ENCODE measurements around the gene MTAP. TPM values are rescaled to one million over a fixed set of nuclear protein-coding genes. Genes with fewer than 3 reads are reported as not detected.

Gene MTAP
- total RNA-seq, 1 experiment from 2014 or later = 84.3 TPM

DNA sequence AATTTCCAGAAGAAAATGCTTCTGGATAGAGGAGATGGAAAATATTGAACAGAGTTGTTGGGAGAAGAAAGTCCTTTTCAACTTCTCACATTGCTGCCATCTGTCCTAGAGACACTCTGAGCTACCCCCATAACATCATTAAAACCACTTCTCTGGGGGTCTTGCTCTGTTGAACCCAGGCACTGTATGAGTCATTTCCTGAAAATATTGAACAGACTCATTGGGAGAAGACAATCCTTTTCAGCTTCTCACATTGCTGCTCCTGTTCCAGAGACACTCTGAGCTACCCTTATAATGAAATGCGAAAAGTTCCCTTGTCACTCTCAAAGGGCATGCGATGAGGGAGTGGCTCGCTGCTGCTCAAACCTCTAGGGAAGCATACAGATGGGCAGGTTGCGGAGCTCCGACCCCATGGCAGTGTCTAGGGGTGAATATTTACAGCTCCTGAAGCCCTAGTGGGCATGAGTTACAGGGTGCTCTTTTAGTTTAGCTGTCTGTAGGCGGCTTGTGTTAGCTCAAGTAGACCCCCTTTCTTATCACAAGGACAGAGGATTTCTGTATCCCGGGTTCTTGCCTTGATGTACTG lies 101.0 kb downstream of the MTAP start (continued):
- no peak for TF ChIP-seq ZNF416 (CRISPR knock-in tag; IDR thresholded peaks at IDR 0.05)
- TF ChIP-seq SP1 (CRISPR knock-in tag; conservative IDR thresholded peaks at IDR 0.05) = no peak
- TF ChIP-seq, protein P1, sequence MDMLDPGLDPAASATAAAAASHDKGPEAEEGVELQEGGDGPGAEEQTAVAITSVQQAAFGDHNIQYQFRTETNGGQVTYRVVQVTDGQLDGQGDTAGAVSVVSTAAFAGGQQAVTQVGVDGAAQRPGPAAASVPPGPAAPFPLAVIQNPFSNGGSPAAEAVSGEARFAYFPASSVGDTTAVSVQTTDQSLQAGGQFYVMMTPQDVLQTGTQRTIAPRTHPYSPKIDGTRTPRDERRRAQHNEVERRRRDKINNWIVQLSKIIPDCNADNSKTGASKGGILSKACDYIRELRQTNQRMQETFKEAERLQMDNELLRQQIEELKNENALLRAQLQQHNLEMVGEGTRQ (CRISPR knock-in tag; IDR thresholded peaks at IDR 0.05) = no peak

DNA sequence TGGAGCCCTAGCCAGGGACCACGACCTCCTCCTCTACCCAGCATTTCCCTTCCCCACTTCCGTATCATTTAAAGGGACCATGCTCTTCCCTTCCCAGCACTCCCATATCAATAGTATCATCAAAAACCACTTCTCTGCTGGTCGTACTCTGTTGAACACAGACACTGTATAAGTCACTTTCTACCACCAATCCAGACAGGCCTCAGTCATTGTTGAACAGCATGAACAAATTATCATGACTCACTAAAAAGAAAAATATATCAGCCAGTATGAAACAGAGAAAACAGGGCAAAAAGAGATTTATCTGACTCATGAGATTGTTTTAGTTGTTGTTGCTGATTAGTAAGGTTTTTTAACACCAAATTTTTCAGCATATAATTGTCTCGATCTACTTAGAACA lies 101.9 kb downstream of the MTAP start:
- H3K27me3 Mint-ChIP-seq (ENCODE audit: low read depth) = no peaks in the 10 kb centered on the region; the same call in 1 of the 2 replicates
- DNase-seq (ENCODE audit: low spot score) = no peak
- TF ChIP-seq, protein P2, sequence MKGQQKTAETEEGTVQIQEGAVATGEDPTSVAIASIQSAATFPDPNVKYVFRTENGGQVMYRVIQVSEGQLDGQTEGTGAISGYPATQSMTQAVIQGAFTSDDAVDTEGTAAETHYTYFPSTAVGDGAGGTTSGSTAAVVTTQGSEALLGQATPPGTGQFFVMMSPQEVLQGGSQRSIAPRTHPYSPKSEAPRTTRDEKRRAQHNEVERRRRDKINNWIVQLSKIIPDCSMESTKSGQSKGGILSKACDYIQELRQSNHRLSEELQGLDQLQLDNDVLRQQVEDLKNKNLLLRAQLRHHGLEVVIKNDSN (CRISPR knock-in tag; IDR thresholded peaks at IDR 0.05) = no peak
- TF ChIP-seq, protein P3, sequence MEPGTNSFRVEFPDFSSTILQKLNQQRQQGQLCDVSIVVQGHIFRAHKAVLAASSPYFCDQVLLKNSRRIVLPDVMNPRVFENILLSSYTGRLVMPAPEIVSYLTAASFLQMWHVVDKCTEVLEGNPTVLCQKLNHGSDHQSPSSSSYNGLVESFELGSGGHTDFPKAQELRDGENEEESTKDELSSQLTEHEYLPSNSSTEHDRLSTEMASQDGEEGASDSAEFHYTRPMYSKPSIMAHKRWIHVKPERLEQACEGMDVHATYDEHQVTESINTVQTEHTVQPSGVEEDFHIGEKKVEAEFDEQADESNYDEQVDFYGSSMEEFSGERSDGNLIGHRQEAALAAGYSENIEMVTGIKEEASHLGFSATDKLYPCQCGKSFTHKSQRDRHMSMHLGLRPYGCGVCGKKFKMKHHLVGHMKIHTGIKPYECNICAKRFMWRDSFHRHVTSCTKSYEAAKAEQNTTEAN (CRISPR knock-in tag; IDR thresholded peaks at IDR 0.05) = no peak
- TF ChIP-seq GTF2I (CRISPR knock-in tag; conservative IDR thresholded peaks at IDR 0.05) (no peak), NFATC4 (CRISPR knock-in tag; IDR thresholded peaks at IDR 0.05) (no peak), RORB (CRISPR knock-in tag; IDR thresholded peaks at IDR 0.05) (no peak), GABPB1 (CRISPR knock-in tag; IDR thresholded peaks at IDR 0.05) (no peak), OVOL2 (CRISPR knock-in tag; IDR thresholded peaks at IDR 0.05; ENCODE audit: borderline replicate concordance) (no peak), MYBL2 (CRISPR knock-in tag; IDR thresholded peaks at IDR 0.05) (no peak), JAZF1 (CRISPR knock-in tag; IDR thresholded peaks at IDR 0.05) (no peak), ZNF138 (CRISPR knock-in tag; conservative IDR thresholded peaks at IDR 0.05) (no peak)
- TF ChIP-seq, protein P4, sequence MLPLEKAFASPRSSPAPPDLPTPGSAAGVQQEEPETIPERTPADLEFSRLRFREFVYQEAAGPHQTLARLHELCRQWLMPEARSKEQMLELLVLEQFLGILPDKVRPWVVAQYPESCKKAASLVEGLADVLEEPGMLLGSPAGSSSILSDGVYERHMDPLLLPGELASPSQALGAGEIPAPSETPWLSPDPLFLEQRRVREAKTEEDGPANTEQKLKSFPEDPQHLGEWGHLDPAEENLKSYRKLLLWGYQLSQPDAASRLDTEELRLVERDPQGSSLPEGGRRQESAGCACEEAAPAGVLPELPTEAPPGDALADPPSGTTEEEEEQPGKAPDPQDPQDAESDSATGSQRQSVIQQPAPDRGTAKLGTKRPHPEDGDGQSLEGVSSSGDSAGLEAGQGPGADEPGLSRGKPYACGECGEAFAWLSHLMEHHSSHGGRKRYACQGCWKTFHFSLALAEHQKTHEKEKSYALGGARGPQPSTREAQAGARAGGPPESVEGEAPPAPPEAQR (CRISPR knock-in tag; IDR thresholded peaks at IDR 0.05) = no peak
- TF ChIP-seq, protein P5, sequence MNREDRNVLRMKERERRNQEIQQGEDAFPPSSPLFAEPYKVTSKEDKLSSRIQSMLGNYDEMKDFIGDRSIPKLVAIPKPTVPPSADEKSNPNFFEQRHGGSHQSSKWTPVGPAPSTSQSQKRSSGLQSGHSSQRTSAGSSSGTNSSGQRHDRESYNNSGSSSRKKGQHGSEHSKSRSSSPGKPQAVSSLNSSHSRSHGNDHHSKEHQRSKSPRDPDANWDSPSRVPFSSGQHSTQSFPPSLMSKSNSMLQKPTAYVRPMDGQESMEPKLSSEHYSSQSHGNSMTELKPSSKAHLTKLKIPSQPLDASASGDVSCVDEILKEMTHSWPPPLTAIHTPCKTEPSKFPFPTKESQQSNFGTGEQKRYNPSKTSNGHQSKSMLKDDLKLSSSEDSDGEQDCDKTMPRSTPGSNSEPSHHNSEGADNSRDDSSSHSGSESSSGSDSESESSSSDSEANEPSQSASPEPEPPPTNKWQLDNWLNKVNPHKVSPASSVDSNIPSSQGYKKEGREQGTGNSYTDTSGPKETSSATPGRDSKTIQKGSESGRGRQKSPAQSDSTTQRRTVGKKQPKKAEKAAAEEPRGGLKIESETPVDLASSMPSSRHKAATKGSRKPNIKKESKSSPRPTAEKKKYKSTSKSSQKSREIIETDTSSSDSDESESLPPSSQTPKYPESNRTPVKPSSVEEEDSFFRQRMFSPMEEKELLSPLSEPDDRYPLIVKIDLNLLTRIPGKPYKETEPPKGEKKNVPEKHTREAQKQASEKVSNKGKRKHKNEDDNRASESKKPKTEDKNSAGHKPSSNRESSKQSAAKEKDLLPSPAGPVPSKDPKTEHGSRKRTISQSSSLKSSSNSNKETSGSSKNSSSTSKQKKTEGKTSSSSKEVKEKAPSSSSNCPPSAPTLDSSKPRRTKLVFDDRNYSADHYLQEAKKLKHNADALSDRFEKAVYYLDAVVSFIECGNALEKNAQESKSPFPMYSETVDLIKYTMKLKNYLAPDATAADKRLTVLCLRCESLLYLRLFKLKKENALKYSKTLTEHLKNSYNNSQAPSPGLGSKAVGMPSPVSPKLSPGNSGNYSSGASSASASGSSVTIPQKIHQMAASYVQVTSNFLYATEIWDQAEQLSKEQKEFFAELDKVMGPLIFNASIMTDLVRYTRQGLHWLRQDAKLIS (CRISPR knock-in tag; IDR thresholded peaks at IDR 0.05; ENCODE audit: borderline replicate concordance) = no peak
- TF ChIP-seq, protein P6, sequence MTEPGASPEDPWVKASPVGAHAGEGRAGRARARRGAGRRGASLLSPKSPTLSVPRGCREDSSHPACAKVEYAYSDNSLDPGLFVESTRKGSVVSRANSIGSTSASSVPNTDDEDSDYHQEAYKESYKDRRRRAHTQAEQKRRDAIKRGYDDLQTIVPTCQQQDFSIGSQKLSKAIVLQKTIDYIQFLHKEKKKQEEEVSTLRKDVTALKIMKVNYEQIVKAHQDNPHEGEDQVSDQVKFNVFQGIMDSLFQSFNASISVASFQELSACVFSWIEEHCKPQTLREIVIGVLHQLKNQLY (CRISPR knock-in tag; IDR thresholded peaks at IDR 0.05) = no peak
- CTCF ChIA-PET = interaction anchor here (0.9 to 1.2 kb wide), 3 partner anchors 11 to 68 kb away, joined by 3 to 7 read pairs (median 3); no protein-coding TSS in a partner anchor
- POLR2A ChIA-PET = no interaction called here
- H3K9me3 Mint-ChIP-seq = peaks cover 21% of the 10 kb centered on the region
- H3K27ac Mint-ChIP-seq = no peak overlapping the region
- H3K4me1 Mint-ChIP-seq = peaks cover 9% of the 10 kb centered on the region
- H3K36me3 Mint-ChIP-seq = peaks cover 15% of the 10 kb centered on the region
- H3K4me3 Mint-ChIP-seq = no peak overlapping the region
- ATAC-seq = no peak
